ENCODE measurements around the gene DEPDC1.
A peak's percentile ranks its signal among the peaks of the same experiment; 100 is the strongest.
"Not testable (repeated sequence)": the region's sequence is repeated elsewhere in the genome, so short reads cannot be mapped to it uniquely, and the experiment has no call there.

Gene DEPDC1, protein sequence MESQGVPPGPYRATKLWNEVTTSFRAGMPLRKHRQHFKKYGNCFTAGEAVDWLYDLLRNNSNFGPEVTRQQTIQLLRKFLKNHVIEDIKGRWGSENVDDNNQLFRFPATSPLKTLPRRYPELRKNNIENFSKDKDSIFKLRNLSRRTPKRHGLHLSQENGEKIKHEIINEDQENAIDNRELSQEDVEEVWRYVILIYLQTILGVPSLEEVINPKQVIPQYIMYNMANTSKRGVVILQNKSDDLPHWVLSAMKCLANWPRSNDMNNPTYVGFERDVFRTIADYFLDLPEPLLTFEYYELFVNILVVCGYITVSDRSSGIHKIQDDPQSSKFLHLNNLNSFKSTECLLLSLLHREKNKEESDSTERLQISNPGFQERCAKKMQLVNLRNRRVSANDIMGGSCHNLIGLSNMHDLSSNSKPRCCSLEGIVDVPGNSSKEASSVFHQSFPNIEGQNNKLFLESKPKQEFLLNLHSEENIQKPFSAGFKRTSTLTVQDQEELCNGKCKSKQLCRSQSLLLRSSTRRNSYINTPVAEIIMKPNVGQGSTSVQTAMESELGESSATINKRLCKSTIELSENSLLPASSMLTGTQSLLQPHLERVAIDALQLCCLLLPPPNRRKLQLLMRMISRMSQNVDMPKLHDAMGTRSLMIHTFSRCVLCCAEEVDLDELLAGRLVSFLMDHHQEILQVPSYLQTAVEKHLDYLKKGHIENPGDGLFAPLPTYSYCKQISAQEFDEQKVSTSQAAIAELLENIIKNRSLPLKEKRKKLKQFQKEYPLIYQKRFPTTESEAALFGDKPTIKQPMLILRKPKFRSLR

GRCh38 chr1:68496680-68497357 lies at the start of gene DEPDC1:
DEPDC1 (minus strand) TSS chr1:68497082; CDS start chr1:68496999, 83 bp downstream.
- DNase-seq (ENCODE audit: low spot score): peak; percentile 88

- no peak for DNase-seq (ENCODE audit: low spot score)
These were observed 47.8 kb upstream of the DEPDC1 start for GRCh38 chr1:68544651-68545050.

- DNase-seq (ENCODE audit: low spot score): no peak
These were observed 45.7 kb upstream of the DEPDC1 start for GRCh38 chr1:68542586-68542985.

DNA sequence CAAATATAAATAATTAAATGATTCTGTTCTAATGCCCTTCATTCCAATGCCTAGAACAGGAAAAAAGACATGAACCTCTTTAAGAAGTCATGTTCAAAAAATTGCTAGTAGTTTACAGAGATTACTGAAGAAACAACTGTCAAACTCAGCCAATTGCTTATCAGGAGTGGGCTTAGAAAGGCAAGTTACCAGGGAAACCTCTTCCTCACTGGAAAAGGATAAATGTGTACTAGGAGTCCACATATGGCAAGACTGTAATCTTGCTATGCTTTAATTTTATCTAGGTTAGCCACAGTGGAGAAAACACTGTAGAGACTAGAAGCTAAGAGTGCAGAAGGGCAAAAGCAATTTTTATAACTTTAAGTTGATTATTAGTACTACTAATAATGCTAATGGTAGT lies 42.1 kb upstream of the DEPDC1 start:
- no peak for DNase-seq (ENCODE audit: low spot score)

GRCh38 chr1:68528243-68528642 lies 31.4 kb upstream of the DEPDC1 start:
- DNase-seq (ENCODE audit: low spot score): no peak

DNA sequence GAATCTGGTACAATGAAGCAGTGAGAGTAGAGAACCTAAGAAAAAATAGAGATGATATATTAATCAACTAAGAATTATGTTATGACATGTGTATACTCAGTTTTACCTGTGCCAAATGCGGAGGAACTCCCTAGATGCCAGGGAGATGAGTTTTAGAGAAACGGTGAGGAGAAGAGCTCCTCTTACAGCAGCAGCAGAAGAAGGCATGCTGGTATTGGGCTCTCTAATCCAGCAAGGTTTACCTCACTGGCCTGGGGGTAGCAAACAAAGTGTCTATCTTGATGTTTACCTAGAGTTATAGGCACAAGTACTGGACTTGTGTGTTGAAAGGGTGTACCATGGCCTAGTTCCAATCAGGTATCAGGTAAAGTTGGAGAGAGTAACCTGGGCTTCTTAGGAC lies 28.9 kb upstream of the DEPDC1 start:
- DNase-seq (ENCODE audit: low spot score): no peak

DNA sequence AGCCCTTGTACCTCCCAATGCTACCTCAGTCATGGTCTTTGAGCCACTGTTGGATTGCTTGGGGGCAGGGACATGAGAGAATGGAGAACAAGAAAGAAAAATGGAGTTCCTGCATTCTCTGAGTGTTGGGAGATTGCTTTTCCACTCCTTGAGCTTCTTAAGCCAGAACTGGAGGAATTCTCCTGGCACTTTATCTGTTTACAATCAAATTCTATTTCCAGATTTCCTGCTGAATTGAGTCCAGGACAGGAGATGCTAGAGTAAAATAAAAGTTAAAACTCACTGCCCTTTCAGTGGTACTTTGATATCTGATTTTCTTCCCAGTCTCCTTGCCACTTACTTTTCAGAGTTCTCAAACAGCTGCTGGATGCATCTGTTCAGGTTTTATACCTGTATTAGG lies 24.4 kb upstream of the DEPDC1 start:
- DNase-seq (ENCODE audit: low spot score): no peak

- no peak for DNase-seq (ENCODE audit: low spot score)
These were observed 19.2 kb upstream of the DEPDC1 start for GRCh38 chr1:68516066-68516465.

GRCh38 chr1:68511254-68511653 lies 14.4 kb upstream of the DEPDC1 start:
- no peak for DNase-seq (ENCODE audit: low spot score)

DNA sequence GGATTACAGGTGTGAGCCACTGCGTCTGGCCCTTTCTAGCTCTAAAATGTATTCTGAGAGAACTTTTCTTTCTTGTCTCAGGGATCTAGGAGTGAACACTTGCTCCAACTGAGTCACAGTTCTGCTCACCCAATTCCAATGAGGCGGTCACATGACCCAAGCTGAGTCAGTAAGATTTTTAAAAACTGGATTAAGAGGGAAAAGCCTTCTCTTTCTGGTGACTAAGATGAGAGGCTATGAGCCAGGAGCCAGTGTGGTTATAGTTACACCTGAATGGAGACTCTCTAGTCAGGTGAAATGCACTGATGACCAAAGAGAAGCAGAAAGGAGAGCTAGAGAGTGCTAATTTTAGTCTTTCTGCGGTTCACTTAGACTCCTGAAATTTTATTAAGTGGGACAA lies 9.5 kb upstream of the DEPDC1 start:
- DNase-seq (ENCODE audit: low spot score): no peak

DNA sequence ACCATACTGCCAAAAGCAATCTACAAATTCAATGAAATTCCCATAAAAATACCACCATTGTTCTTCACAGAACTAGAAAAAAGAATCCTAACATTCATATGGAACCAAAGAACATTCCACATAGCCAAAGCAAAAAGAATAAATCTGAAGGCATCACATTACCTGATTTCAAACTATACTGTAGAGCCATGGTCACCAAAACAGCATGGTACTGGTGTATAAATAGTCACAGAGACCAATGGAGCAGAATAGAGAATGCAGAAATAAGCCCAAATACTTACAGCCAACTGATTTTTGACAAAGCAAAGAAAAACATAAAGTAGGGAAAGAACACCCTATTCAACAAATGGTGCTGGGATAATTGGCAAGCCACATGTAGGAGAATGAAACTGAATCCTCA lies 6.2 kb upstream of the DEPDC1 start:
- no peak for DNase-seq (ENCODE audit: low spot score)

- DNase-seq (ENCODE audit: low spot score): no peak
These were observed 446 bp upstream of the DEPDC1 start for GRCh38 chr1:68497358-68497698.

- peak; percentile 37 for DNase-seq (ENCODE audit: low spot score)
These were observed 758 bp downstream of the DEPDC1 start for GRCh38 chr1:68495968-68496679.

- peak; percentile 24 for DNase-seq (ENCODE audit: low spot score)
These were observed 1.4 kb downstream of the DEPDC1 start for GRCh38 chr1:68495532-68495931.

DNA sequence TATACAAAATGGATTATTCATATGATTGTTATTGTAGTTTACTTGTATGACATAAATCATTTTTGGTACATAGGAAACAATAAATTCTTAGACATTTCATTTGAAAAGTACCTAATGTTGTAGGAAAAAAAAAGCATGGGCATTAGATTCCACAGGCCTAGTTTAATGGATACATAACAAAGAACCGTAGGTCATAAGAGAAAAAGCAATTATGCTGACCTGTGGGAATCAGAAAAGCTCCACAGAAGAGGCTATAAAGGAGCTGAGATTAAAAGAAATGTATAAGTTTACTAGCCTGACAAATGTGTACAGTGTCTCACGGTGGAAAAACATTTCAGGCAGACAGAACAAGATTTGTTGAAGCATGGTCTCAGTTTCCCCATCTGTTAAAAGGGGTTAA lies 3.7 kb downstream of the DEPDC1 start:
- DNase-seq (ENCODE audit: low spot score): no peak

DNA sequence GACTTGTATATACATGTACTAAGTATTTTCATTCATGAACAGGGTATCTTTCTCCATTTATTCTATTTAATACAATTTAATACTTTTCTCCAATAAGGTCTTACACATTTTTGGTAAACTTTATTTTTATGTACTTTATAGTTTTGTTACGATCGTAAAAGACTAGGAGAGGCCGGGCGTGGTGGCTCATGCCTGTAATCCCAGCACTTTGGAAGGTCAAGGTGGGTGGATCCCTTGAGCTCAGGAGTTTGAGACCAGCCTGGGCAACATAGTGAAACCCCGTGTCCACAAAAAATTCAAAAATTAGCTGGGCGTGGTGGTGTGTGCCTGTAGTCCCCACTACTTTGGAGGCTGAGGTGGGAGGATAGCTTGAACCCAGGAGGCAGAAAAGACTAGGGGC lies 4.6 kb downstream of the DEPDC1 start:
- not testable (repeated sequence) for DNase-seq (ENCODE audit: low spot score)

DNA sequence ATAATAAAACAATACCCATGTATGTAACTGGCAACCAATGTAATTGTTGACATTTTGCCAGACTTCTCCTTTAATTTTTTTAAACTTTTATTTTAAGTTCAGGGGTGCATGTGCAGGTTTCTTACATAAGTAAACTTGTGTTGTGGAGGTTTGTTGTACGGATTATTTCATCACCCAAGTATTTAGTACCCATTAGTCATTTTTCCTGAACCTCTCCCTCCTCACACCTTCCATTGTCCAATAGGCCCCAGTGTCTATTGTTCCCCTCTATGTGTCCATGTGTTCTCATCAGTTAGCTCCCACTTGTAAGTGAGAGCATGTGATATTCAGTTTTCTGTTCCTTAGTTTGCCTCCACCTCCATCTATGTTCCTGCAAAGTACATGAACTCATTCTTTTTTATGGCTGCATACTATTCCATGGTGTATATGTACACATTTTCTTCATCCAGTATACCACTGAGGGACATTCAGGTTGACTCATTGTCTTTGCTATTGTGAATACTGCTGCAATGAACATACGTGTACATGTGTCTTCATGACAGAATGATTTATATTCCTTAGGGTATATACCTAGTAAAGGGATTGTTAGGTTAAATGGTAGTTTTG lies 6.7 kb downstream of the DEPDC1 start:
- DNase-seq (ENCODE audit: low spot score): no peak

DNA sequence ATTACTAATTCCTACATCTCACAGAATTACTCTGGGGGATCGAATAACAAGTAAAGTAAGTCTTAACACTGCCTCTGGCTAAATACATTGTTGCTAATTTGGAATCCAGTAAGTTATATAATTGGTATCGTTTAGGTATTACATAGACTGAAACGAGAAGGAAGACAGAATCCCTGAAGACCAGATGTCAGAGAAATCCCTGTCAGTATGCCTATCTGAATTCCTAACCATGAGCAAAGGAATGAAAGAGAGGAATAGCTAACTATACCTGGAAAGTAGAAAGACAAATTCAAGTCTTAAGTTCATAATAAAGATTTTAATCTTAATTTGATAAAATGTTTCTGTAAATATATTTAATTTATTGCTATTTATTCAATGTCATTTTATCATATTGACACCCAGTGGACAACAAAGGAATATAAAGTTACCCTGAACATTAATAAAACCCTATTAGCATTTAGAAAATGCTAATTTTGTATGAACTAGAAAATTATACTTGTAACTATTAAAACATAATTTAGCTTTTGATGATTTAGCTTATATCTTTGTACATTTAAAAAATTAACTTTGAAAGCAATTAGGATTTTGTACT lies 11.4 kb downstream of the DEPDC1 start:
- DNase-seq (ENCODE audit: low spot score): no peak

- no peak for DNase-seq (ENCODE audit: low spot score)
These were observed 12.3 kb downstream of the DEPDC1 start for GRCh38 chr1:68484618-68485017.

DNA sequence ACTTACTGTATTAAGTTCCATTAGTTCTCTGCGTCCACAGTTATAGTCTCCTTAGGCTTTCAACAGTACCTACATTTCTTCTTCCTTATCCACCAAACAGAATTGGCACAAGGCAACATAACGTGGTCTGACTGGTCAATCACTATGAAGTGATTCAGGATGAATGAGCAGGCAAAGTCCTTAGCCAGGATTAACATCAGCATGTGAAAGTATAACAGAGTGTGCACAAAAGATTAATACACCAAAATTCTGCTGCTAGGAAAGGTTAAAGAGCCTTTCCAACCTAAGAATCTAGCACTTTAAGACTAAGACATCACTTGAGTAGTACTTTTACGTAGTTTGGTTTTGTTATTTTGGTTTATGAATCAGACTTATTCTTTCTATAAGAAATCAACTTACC lies 15.8 kb downstream of the DEPDC1 start:
- no peak for DNase-seq (ENCODE audit: low spot score)

DNA sequence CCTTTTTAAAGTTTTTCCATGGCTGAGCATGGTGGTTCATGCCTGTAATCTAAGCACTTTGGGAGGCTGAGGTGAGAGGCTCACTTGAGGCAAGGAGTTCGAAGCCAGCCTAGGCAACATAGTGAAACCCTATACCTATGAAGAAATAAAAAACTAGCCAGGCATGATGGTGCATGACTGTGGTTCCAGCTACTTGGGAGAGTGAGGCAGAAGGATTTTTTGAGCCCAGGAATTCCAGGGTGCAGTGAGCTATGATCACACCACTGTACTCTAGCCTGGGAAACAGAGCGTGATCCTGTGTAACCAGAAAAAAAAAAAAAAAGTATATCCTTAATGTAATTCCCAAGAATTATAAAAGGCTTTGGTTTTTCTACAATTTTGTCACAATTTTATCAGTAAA lies 17.4 kb downstream of the DEPDC1 start:
- DNase-seq (ENCODE audit: low spot score): no peak
